GM12801 (cell line): ENCODE measurements around the gene FGR.

Experiments used
- TF ChIP-seq, protein P1 (sequence below): IDR thresholded peaks from one replicate; pipeline ENCODE4 v1.5.1; 2011; ENCODE audit warnings: control low read depth; ENCODE audit not compliant: insufficient read length; ENCODE audit errors: extremely low read depth

FGR gene

GRCh38 chr1:27589841-27590426, 45.1 kb downstream of the FGR start:
- TF ChIP-seq, protein P1, sequence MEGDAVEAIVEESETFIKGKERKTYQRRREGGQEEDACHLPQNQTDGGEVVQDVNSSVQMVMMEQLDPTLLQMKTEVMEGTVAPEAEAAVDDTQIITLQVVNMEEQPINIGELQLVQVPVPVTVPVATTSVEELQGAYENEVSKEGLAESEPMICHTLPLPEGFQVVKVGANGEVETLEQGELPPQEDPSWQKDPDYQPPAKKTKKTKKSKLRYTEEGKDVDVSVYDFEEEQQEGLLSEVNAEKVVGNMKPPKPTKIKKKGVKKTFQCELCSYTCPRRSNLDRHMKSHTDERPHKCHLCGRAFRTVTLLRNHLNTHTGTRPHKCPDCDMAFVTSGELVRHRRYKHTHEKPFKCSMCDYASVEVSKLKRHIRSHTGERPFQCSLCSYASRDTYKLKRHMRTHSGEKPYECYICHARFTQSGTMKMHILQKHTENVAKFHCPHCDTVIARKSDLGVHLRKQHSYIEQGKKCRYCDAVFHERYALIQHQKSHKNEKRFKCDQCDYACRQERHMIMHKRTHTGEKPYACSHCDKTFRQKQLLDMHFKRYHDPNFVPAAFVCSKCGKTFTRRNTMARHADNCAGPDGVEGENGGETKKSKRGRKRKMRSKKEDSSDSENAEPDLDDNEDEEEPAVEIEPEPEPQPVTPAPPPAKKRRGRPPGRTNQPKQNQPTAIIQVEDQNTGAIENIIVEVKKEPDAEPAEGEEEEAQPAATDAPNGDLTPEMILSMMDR = no peak

DNA sequence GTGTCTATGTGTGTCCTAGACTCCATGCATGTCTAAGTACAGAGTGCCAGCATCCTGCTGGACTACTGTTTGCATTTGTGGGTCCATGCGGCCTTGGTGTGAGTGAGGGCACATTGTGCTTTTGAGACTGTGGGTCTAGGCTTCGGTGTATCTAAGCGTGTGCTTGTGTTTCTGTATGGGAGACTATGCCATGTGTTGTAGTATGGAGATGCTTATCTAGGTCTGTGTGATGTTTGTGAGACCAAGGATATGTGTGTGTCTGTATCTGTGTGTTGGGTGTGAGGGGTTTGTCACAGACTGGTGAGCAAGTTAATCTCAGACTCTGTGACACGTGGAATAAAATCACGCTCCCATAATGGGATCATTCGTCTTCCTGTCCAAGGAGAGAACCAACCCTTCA, 45.5 kb downstream of the FGR start:
- TF ChIP-seq, protein P1 = no peak

GRCh38 chr1:27588256-27589232, 46.4 kb downstream of the FGR start:
- TF ChIP-seq, protein P1 = no peak

DNA sequence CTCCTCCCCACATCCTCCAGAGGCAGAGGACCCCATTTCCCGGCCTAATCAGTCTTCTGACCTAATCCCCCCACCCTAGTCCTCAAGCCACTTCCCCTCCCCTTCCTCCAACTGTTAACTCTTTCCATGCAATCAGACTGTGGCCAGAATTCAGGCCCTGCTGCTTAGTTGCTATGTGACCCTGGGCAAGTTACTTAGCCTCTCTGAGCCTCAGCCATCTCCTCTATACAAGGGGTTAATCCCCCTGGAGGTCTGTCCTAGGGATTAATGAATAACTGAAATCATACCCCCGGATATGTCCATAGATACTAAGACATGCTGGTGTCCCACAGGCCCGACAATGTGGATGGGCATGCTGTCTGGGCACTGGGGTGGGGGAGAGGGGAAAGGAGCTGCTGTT, 49.3 kb downstream of the FGR start:
- TF ChIP-seq, protein P1 = no peak

GRCh38 chr1:27584453-27584852, 50.5 kb downstream of the FGR start:
- TF ChIP-seq, protein P1 = no peak

GRCh38 chr1:27583479-27583878, 51.5 kb downstream of the FGR start:
- TF ChIP-seq, protein P1 = no peak

- TF ChIP-seq, protein P1 = no peak
Observed at GRCh38 chr1:27581823-27582243, 53.2 kb downstream of the FGR start.
